BE2C (cell line): ENCODE data around the gene MPP4.

ENCODE experiments used
- DNase-seq: peaks from one replicate; pipeline ENCODE4 v3.0.0-alpha.2; 2020
- H3K27me3 ChIP-seq: fragments of 250-450 bp; sonication (Bioruptor Pico); 2 replicates; pipeline ENCODE4 v1.5.1; 2020; ENCODE audit warnings: mild to moderate bottlenecking
- H3K36me3 ChIP-seq: fragments of 250-450 bp; sonication (Bioruptor Pico); 2 replicates; pipeline ENCODE4 v1.5.1; 2020; ENCODE audit warnings: mild to moderate bottlenecking
- H3K4me1 ChIP-seq: fragments of 250-450 bp; sonication (Bioruptor Pico); 2 replicates; pipeline ENCODE4 v1.5.1; 2020
- H3K4me3 ChIP-seq: 2 replicates; pipeline ENCODE4 v1.5.1; 2011; ENCODE audit warnings: low read depth, low read length
- H3K9me3 ChIP-seq: fragments of 250-450 bp; sonication (Bioruptor Pico); 2 replicates; pipeline ENCODE4 v1.5.1; 2020
- CTCF ChIP-seq: IDR thresholded peaks from 2 replicates; pipeline ENCODE4 v1.5.1; 2012; ENCODE audit warnings: mild to moderate bottlenecking, low read depth, low read length

Gene MPP4

GRCh38 chr2:201704536-201704935 is 6.1 kb upstream of the MPP4 start:
- Histone ChIP-seq H3K36me3 (no peaks in the 10 kb centered on the region; the same call in none of the 2 replicates), H3K9me3 (no peaks in the 10 kb centered on the region), H3K27me3 (no peaks in the 10 kb centered on the region), H3K4me3 (no peak overlapping the region), H3K4me1 (no peaks in the 10 kb centered on the region)
- DNase-seq: no peak
- TF ChIP-seq CTCF: no peak

GRCh38 chr2:201701646-201702045 is 3.2 kb upstream of the MPP4 start:
- H3K4me3 ChIP-seq: no peak overlapping the region
- no peaks in the 10 kb centered on the region; the same call in none of the 2 replicates for H3K36me3 ChIP-seq
- H3K4me1 ChIP-seq: peaks cover 13% of the 10 kb centered on the region
- DNase-seq: no peak
- H3K9me3 ChIP-seq: no peaks in the 10 kb centered on the region; the same call in 1 of the 2 replicates
- H3K27me3 ChIP-seq: no peaks in the 10 kb centered on the region
- TF ChIP-seq CTCF: no peak

GRCh38 chr2:201699416-201699815 is 972 bp upstream of the MPP4 start:
- DNase-seq: no peak
- H3K4me1 ChIP-seq: peaks cover 13% of the 10 kb centered on the region
- H3K27me3 ChIP-seq: no peaks in the 10 kb centered on the region
- no peak overlapping the region for H3K4me3 ChIP-seq
- TF ChIP-seq CTCF: no peak
- H3K9me3 ChIP-seq: no peaks in the 10 kb centered on the region; the same call in 1 of the 2 replicates
- H3K36me3 ChIP-seq: no peaks in the 10 kb centered on the region; the same call in none of the 2 replicates

GRCh38 chr2:201697899-201698298 is 545 bp downstream of the MPP4 start:
- no peak overlapping the region for H3K4me3 ChIP-seq
- DNase-seq: no peak
- peaks cover 13% of the 10 kb centered on the region for H3K4me1 ChIP-seq
- no peaks in the 10 kb centered on the region; the same call in 1 of the 2 replicates for H3K9me3 ChIP-seq
- H3K36me3 ChIP-seq: no peaks in the 10 kb centered on the region; the same call in 1 of the 2 replicates
- TF ChIP-seq CTCF: no peak
- H3K27me3 ChIP-seq: no peaks in the 10 kb centered on the region

- no peak for DNase-seq
- TF ChIP-seq CTCF: no peak
- peaks cover 13% of the 10 kb centered on the region for H3K4me1 ChIP-seq
- H3K36me3 ChIP-seq: no peaks in the 10 kb centered on the region; the same call in 1 of the 2 replicates
- H3K27me3 ChIP-seq: no peaks in the 10 kb centered on the region
- no peaks in the 10 kb centered on the region; the same call in 1 of the 2 replicates for H3K9me3 ChIP-seq
- H3K4me3 ChIP-seq: no peak overlapping the region
These were observed 2.2 kb downstream of the MPP4 start for GRCh38 chr2:201696151-201696659.

GRCh38 chr2:201685156-201685555 is 13.3 kb downstream of the MPP4 start:
- TF ChIP-seq CTCF: no peak
- Histone ChIP-seq H3K27me3 (no peaks in the 10 kb centered on the region), H3K36me3 (no peaks in the 10 kb centered on the region), H3K4me1 (no peaks in the 10 kb centered on the region), H3K4me3 (no peak overlapping the region), H3K9me3 (no peaks in the 10 kb centered on the region)
- no peak for DNase-seq
